Upper lobe of right lung (tissue), 1 donor: ENCODE data around the gene MXI1. TPM values are rescaled to one million over a fixed set of nuclear protein-coding genes. Genes with fewer than 3 reads are reported as not detected.

Experiments
- ATAC-seq: fragments of 200-7000 bp; cut with Tn5 transposase; one replicate; pipeline ENCODE4 v1.9.1; 2020; ENCODE audit warnings: mild to moderate bottlenecking, moderate library complexity
- DNase-seq: peaks from one replicate; pipeline ENCODE4 v3.0.0-alpha.2; 2020
- H3K27ac ChIP-seq: fragments of 200-600 bp; one replicate; pipeline ENCODE4 v1.8.0; 2022
- H3K27me3 ChIP-seq: fragments of 200-600 bp; one replicate; pipeline ENCODE4 v1.8.0; 2022; ENCODE audit warnings: mild to moderate bottlenecking
- H3K36me3 ChIP-seq: fragments of 200-600 bp; one replicate; pipeline ENCODE4 v1.8.0; 2022
- H3K4me1 ChIP-seq: fragments of 200-600 bp; one replicate; pipeline ENCODE4 v1.8.0; 2022
- H3K4me3 ChIP-seq: fragments of 200-600 bp; one replicate; pipeline ENCODE4 v1.8.0; 2022; ENCODE audit warnings: mild to moderate bottlenecking
- H3K9me3 ChIP-seq: fragments of 200-600 bp; one replicate; pipeline ENCODE4 v1.8.0; 2022
- intact Hi-C: fragments of 100-400 bp; cut with DNase I; formaldehyde crosslinking; loops from one replicate; pipeline ENCODE4 v1.11.0; 2022
- total RNA-seq: library from RNA; stranded (reverse); fragmentation: NEBNext Ultra II Directional; extraction: Animal tissue kit (Norgen Biotek cat#: 25700); gene quantifications from one replicate; pipeline ENCODE4 v1.2.1, GENCODE V29; 2021
- TF ChIP-seq, protein P1 (sequence below): fragments of 200-600 bp; IDR thresholded peaks from one replicate; pipeline ENCODE4 v1.8.0; 2022; ENCODE audit warnings: antibody characterized with exemption
- donor health status: DM: no; HTN: yes; CAD: no; lungs with severe emphysema.

The MXI1 gene
- total RNA-seq, 1 donor from 2014 or later = 34.7 TPM

DNA sequence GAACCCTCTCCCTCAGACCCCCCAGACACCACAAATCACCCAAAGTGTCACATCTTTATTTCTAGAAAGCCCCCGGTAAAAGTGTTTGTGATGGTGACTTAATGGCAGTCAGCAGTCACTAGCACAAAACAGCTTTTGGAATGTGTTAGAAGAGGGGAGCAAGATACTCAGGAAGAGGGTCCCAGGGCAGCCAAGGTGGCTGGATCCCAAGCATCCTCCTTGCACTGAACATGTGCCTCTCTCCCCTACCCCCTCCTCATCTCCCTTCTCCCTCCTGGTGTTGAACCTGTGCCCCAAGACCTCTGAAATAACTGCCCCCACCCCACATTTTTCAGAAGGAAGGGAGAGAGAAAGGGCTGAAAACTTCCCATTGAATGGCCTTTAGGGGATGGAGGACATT, 37.8 kb upstream of the MXI1 start:
- no peak overlapping the region for H3K27ac ChIP-seq
- no peaks in the 10 kb centered on the region for H3K36me3 ChIP-seq
- H3K4me3 ChIP-seq = no peak overlapping the region
- no peaks in the 10 kb centered on the region for H3K4me1 ChIP-seq
- ATAC-seq (no peak), DNase-seq (no peak)
- H3K9me3 ChIP-seq = no peaks in the 10 kb centered on the region
- H3K27me3 ChIP-seq = peaks cover 56% of the 10 kb centered on the region
- intact Hi-C loops = no loop called here
- TF ChIP-seq, protein P1, sequence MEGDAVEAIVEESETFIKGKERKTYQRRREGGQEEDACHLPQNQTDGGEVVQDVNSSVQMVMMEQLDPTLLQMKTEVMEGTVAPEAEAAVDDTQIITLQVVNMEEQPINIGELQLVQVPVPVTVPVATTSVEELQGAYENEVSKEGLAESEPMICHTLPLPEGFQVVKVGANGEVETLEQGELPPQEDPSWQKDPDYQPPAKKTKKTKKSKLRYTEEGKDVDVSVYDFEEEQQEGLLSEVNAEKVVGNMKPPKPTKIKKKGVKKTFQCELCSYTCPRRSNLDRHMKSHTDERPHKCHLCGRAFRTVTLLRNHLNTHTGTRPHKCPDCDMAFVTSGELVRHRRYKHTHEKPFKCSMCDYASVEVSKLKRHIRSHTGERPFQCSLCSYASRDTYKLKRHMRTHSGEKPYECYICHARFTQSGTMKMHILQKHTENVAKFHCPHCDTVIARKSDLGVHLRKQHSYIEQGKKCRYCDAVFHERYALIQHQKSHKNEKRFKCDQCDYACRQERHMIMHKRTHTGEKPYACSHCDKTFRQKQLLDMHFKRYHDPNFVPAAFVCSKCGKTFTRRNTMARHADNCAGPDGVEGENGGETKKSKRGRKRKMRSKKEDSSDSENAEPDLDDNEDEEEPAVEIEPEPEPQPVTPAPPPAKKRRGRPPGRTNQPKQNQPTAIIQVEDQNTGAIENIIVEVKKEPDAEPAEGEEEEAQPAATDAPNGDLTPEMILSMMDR = no peak

DNA sequence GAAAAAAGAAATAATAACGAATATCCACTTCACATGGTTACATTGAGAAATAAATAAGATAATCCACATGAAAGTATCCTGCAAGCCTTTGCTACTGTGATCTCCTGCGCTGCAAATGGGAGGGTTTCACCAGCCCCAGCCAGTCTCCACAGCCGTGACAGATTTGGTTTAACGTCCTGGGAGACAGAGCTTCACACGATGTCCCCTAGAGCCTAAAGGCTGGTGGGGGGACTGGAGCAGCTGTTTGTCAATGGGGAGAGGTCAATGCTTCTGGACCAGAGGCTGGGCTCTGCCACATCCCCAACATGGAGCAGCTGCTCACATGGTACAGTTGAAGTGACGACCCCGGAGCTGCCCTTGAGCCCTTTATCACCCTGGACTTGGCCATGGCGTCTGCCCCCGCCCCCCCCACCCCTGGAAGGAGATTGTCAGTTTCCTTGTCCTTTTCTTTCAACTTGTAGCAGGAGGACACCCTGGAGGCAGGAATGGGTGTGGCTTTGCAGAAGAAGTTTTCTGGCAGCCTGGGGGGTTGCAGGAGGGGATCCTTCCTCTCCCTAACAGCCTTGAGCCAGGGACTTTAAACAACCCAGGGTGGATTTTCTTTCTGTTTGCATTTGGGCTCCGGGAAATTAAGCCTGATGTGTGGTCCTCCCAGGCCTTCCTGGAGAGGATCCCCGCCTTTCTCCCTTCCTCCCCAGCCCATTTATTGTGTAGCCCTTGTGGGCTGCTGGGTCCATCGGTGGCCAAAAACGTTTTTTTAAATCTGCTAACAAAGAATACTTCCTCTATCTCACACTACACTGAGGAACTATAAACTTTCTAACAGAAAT, 37.0 kb upstream of the MXI1 start:
- H3K27ac ChIP-seq = no peak overlapping the region
- H3K36me3 ChIP-seq = no peaks in the 10 kb centered on the region
- peaks cover 56% of the 10 kb centered on the region for H3K27me3 ChIP-seq
- H3K9me3 ChIP-seq = no peaks in the 10 kb centered on the region
- TF ChIP-seq, protein P1 = no peak
- DNase-seq (no peak), ATAC-seq (peak; percentile 18)
- intact Hi-C loops = no loop called here
- H3K4me3 ChIP-seq = no peak overlapping the region
- no peaks in the 10 kb centered on the region for H3K4me1 ChIP-seq

DNA sequence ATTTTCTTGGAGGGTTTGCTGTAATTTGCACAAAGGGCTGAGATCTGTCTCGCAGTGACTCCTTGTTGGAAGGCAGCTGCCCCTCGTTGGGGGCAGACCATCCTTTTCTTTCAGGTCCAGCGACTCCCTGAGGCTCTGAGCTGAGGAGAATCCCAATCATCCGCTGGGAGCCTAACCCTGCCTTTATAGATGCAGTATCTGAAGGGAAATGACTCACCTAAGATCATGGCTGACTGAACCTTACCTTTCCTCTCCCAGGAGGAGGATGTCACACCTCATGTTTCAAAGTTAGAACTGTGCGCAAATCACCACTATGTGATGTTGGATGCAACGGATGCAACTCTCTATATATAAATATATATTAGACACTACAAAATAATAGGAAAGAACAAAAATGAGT, 36.4 kb upstream of the MXI1 start:
- DNase-seq = no peak
- intact Hi-C loops = no loop called here
- Histone ChIP-seq H3K27me3 (peaks cover 54% of the 10 kb centered on the region), H3K4me3 (no peak overlapping the region), H3K9me3 (no peaks in the 10 kb centered on the region), H3K4me1 (no peaks in the 10 kb centered on the region), H3K27ac (no peak overlapping the region), H3K36me3 (no peaks in the 10 kb centered on the region)
- ATAC-seq = no peak
- TF ChIP-seq, protein P1 = no peak

DNA sequence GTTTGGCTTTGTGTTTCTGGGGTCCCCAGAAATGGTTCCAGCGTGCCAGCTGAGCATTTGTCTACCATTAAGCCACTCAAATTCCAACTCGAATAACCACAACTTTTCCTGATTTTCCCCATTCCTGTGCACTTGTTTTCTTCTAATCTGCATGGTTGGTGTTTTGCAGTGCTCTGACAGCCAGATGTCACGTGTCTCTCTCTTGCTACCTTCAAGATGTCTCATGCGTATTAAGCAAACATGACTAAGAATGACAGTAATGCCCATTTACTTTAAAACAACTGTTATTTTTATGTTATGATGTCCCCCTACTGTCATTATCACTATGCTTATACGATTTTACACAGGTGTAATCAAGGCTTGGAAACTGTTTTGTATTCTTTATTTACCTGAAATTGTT, 35.2 kb upstream of the MXI1 start:
- no peak overlapping the region for H3K27ac ChIP-seq
- no peak for DNase-seq
- no peaks in the 10 kb centered on the region for H3K36me3 ChIP-seq
- H3K27me3 ChIP-seq = peaks cover 43% of the 10 kb centered on the region
- ATAC-seq = no peak
- intact Hi-C loops = no loop called here
- H3K9me3 ChIP-seq = no peaks in the 10 kb centered on the region
- TF ChIP-seq, protein P1 = no peak
- H3K4me3 ChIP-seq = no peak overlapping the region
- no peaks in the 10 kb centered on the region for H3K4me1 ChIP-seq

DNA sequence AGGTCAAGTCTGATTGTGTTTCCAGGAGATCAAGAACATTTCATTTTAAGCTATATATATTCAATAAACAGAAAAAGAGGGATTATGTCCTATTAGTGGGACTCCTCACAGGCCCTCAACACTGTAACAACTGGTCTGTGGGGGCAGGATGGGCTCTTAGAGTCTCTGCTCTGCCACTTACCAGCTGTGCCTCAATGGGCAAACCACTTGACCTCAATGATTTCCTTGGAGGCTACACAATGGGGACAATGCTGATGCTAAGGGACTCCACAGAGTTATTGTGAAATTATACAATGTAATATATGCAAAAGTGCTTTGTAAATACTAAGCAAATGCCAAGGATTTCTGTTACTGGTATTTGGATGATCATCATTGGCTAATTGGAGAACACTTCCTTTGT, 33.2 kb upstream of the MXI1 start:
- TF ChIP-seq, protein P1 = no peak
- H3K9me3 ChIP-seq = no peaks in the 10 kb centered on the region
- intact Hi-C loops = no loop called here
- ATAC-seq = no peak
- no peaks in the 10 kb centered on the region for H3K4me1 ChIP-seq
- DNase-seq = no peak
- H3K4me3 ChIP-seq = no peak overlapping the region
- H3K27ac ChIP-seq = no peak overlapping the region
- H3K36me3 ChIP-seq = no peaks in the 10 kb centered on the region
- peaks cover 32% of the 10 kb centered on the region for H3K27me3 ChIP-seq
